ENCODE results near the gene TTC39C.

The TTC39C gene

DNA sequence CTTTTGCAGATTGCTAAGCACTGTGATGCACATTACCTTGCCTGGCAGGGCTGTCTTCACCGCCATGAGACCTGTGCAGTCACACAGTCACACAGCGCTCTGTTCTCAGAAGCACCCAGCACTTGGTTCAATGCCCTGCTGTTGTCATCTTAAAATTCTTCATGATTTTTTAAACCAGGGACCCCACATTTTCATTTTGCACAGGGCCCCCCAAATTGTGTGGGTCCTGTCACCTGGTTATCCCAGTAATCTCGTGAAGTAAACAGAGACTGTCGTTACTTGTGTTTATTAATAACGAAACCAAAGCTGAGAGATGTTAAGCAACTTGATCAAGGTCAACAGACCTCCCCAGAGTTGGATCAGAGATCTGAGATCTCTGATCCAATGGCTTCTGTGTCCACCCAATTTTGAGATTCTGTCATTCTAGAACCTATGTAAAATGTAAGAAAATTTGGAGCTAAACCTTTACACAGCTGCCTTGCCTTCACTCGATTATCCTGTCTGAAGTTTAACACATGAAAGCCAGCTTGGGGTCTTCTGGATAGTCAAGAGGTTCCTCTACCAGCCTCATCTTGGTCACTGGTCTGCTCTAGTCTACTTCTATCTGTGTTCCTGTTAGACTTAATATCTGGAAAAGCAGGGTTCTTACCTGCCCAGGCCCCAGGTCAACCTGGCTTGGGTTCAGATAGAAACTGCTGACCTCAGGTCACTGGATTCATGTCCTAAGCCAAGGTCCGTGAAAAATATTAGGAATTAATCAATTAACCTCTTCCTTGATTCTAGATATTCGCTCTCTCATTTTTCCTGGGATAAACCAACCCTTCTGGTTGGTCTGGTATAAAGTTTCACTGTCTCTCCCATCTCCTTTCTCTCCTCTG lies 13.7 kb upstream of the TTC39C start:
- no peak for DNase-seq (ENCODE audit: low spot score)
- Histone ChIP-seq H3K4me3 (no peak overlapping the region), H3K27ac (no peak overlapping the region)
- TF ChIP-seq, protein P1, sequence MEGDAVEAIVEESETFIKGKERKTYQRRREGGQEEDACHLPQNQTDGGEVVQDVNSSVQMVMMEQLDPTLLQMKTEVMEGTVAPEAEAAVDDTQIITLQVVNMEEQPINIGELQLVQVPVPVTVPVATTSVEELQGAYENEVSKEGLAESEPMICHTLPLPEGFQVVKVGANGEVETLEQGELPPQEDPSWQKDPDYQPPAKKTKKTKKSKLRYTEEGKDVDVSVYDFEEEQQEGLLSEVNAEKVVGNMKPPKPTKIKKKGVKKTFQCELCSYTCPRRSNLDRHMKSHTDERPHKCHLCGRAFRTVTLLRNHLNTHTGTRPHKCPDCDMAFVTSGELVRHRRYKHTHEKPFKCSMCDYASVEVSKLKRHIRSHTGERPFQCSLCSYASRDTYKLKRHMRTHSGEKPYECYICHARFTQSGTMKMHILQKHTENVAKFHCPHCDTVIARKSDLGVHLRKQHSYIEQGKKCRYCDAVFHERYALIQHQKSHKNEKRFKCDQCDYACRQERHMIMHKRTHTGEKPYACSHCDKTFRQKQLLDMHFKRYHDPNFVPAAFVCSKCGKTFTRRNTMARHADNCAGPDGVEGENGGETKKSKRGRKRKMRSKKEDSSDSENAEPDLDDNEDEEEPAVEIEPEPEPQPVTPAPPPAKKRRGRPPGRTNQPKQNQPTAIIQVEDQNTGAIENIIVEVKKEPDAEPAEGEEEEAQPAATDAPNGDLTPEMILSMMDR (IDR thresholded peaks at IDR 0.05) = no peak

DNA sequence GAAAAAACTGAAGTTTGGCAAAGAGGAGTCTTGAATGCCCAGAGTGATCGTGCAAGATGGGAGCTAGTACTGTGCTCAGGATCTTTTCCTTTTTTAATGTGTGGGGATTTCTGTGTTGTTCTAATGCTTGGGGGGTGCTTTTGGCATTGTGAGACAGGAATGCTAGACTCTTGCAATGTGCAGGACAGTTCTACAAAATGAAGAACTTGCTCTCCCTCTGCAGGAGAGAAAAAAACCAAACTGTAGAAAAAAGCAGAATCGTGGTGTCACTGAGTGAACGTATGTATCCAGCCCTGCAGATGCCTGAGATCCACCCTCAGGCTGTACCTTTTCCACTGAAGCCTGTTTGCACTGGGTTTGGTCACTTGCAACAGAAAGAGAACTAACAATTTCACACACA lies 12.1 kb upstream of the TTC39C start:
- no peak overlapping the region for H3K4me3 ChIP-seq
- no peak for DNase-seq (ENCODE audit: low spot score)
- TF ChIP-seq, protein P1 (IDR thresholded peaks at IDR 0.05) = no peak
- no peak overlapping the region for H3K27ac ChIP-seq

DNA sequence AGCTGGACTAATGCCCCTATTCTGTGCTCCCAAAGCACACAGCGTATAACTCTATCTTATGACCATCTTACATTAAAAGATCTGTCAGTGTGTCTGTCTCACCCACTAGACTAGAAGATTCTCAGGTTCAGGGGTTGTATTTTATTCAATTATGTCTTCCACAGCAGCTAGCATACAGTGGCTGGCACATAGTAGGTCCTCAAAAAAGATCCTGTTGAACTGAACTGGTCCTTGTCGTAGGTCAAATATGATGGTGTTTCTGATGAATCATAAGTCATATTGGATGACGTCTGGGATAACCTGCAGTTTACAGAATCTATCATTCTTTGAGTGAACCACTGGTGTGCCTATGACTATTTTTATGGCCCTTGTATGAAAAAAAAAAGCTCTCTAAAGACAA lies 11.3 kb upstream of the TTC39C start:
- TF ChIP-seq, protein P1 (IDR thresholded peaks at IDR 0.05) = no peak

DNA sequence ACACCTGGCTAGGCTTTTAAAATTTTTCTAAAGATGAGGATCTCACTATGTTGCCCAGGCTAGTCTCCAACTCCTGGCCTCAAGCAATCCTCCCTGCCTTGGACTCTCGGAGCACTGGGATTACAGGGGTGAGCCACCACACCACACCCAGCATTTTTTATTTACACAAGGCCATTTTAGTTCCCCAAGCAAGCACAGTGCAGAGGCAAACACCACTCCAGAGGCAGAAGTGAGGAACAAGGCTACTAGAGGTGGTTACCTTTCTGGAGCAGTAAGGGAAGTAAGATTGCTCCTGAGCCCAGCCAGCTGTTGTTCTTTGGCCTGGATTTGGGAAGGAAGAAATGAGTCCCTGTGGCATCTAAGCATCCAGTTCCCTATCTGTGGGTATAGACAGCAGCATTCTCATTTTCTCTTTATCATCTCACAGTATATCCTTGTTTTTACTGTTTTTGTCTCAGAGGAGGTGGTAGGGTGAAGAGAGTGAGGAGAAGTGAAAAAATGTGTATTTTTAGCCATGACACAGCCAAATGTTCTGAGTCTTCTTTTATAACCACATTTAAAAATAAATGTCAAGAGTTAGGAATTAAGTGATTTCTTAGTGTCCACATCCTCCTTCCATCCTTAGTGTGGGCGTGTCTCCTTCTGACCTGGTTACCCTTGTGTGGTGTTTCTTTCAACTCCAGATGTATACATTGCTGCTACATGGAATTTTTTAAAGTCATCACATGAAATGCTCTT lies 10.5 kb upstream of the TTC39C start:
- TF ChIP-seq, protein P1 (IDR thresholded peaks at IDR 0.05) = no peak
- Histone ChIP-seq H3K27ac (no peak overlapping the region), H3K4me3 (no peak overlapping the region)
- DNase-seq (ENCODE audit: low spot score) = no peak

More for the DNA sequence above, 11.3 kb upstream of the TTC39C start:
- H3K4me3 ChIP-seq = no peak overlapping the region
- DNase-seq (ENCODE audit: low spot score) = no peak
- no peak overlapping the region for H3K27ac ChIP-seq

DNA sequence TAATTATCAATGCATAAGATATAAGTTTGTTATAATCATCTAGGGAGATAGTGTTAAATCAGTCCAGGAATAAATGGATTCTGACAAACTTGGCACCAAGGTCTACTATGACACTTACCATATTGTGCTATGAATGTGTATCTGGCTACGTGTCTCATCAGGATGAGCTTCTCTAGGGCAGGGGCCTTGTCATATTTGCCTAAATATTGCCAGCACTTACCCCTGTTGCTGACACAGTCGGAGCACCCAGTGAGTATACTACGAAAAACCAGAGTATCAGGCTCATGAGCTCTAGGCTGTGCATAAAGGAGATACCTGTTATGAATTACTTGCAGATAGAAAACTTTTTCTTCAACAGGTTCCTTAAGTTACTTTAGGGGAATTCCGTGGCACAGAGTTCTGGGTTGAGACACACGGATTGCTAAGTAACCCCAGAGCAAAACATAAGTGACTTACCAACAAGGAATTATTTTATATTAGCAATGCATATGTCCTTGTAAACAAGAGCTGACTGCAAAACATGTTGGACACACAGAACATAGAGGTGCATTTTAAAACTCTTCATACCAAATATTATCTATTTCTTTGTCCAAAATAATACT lies 7.7 kb upstream of the TTC39C start:
- no peak overlapping the region for H3K4me3 ChIP-seq

DNA sequence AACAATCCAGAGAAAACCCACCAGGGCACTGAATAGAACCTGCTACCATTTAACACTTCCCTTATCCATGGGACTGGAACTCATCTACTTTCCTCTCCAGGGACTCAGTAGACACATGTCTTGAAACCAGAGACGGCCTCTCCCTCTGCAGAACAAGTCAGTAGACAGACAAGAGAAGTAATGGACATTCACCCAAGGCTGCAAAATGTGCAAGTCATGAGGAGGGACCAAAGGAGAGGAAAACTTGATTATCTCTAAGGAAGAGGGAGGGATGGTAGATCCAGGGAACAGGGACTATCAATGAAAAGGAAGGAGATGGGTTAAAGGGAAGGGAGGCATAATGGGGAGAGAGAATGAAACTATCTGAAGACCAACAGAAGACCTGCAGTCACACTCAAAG lies 5.3 kb upstream of the TTC39C start:
- H3K27ac ChIP-seq = no peak overlapping the region
- no peak for DNase-seq (ENCODE audit: low spot score)
- no peak overlapping the region for H3K4me3 ChIP-seq
- TF ChIP-seq, protein P1 (IDR thresholded peaks at IDR 0.05) = no peak

More for the DNA sequence above, 7.7 kb upstream of the TTC39C start:
- TF ChIP-seq, protein P1 (IDR thresholded peaks at IDR 0.05) = no peak
- DNase-seq (ENCODE audit: low spot score) = no peak
- no peak overlapping the region for H3K27ac ChIP-seq
